SIG-M5 treated with dmso at 0.1 percent for 504 hours (cell line): ENCODE data around the gene NAA16.
"Not testable (repeated sequence)": the region's sequence is repeated elsewhere in the genome, so short reads cannot be mapped to it uniquely, and the experiment has no call there.

ENCODE experiments used
- DNase-seq: peaks from one replicate; lab custom pipeline; 2025; ENCODE audit not compliant: unreplicated experiment; lab: John Stamatoyannopoulos, UW

The NAA16 gene

GRCh38 chr13:41405367-41405766 is 94.3 kb downstream of the NAA16 start:
- no peak for DNase-seq

- no peak for DNase-seq
Measured at GRCh38 chr13:41407380-41407779, 96.3 kb downstream of the NAA16 start.

- no peak for DNase-seq
Measured at GRCh38 chr13:41408121-41408520, 97.1 kb downstream of the NAA16 start.

GRCh38 chr13:41408746-41409145 is 97.7 kb downstream of the NAA16 start:
- DNase-seq = no peak

GRCh38 chr13:41409611-41410010 is 98.5 kb downstream of the NAA16 start:
- no peak for DNase-seq

- DNase-seq = no peak
Measured at GRCh38 chr13:41411060-41411459, 100.0 kb downstream of the NAA16 start.

GRCh38 chr13:41411522-41411921 is 100.5 kb downstream of the NAA16 start:
- DNase-seq = no peak

- DNase-seq = no peak
Measured at GRCh38 chr13:41413872-41414271, 102.8 kb downstream of the NAA16 start.

- no peak for DNase-seq
Measured at GRCh38 chr13:41416276-41416675, 105.2 kb downstream of the NAA16 start.

- DNase-seq = no peak
Measured at GRCh38 chr13:41418027-41418426, 107.0 kb downstream of the NAA16 start.

- DNase-seq = no peak
Measured at GRCh38 chr13:41418731-41419130, 107.7 kb downstream of the NAA16 start.

- no peak for DNase-seq
Measured at GRCh38 chr13:41419206-41419605, 108.1 kb downstream of the NAA16 start.

GRCh38 chr13:41420146-41420545 is 109.1 kb downstream of the NAA16 start:
- DNase-seq = no peak

- DNase-seq = not testable (repeated sequence)
Measured at GRCh38 chr13:41421330-41421729, 110.3 kb downstream of the NAA16 start.

GRCh38 chr13:41421983-41422382 is 110.9 kb downstream of the NAA16 start:
- not testable (repeated sequence) for DNase-seq

- DNase-seq = not testable (repeated sequence)
Measured at GRCh38 chr13:41423259-41423658, 112.2 kb downstream of the NAA16 start.

- DNase-seq = not testable (repeated sequence)
Measured at GRCh38 chr13:41424675-41425074, 113.6 kb downstream of the NAA16 start.

GRCh38 chr13:41426047-41426446 is 115.0 kb downstream of the NAA16 start:
- no peak for DNase-seq
